ENCODE measurements around the gene GPR34.
"Not testable (repeated sequence)": the region's sequence is repeated elsewhere in the genome, so short reads cannot be mapped to it uniquely, and the experiment has no call there.

GPR34 gene

DNA sequence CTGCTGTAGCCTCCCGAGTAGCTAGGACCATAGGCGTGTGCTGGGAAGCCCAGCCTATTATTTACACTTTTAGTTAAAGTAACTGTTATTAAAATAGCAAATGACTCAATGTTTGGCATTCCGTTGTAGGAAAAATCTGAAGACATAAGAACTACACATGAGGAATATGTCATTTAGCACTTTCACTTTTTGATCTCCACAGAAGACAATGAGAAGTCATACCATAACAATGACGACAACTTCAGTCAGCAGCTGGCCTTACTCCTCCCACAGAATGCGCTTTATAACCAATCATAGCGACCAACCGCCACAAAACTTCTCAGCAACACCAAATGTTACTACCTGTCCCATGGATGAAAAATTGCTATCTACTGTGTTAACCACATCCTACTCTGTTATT lies 6.7 kb downstream of the GPR34 start:
- no peak for DNase-seq

DNA sequence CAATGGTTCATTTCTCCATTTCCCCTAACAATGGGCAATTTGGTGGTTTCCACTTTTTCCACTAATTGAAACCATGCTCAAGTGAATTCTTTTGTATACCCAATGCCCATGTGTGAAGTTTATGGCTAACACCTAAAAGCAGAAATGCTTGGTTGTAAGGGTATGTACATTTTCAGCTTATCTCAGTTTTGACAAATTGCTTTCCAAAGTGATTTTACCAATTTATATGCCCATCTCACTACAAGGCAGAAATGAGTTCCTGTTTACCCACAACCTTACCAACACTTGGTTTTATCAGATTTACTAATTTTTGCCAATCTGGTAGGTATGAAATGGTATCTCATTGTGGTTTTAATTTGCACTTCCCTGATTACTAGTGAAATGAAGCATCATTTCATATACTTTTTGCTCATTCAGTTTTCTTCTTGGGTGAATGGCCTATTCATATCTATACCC lies 14.8 kb downstream of the GPR34 start:
- no peak for DNase-seq

DNA sequence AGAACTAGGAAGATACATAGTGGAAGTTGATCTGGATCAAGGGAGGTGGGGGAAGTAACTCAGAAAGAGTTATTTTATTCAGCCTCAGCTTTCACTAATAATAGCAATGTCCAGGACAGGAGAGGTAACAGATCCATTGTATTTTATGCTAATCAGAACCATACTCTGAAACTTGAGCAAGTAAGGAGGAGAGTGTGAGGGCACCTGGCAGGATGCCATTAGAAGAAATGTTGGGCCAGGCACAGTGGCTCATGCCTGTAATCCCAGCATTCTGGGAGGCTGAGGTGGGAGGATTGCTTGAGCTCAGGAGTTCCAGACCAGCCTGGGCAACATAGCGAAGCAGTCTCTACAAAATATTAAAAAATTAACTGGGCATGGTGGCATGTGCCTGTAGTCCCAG lies 16.3 kb downstream of the GPR34 start:
- no peak for DNase-seq

DNA sequence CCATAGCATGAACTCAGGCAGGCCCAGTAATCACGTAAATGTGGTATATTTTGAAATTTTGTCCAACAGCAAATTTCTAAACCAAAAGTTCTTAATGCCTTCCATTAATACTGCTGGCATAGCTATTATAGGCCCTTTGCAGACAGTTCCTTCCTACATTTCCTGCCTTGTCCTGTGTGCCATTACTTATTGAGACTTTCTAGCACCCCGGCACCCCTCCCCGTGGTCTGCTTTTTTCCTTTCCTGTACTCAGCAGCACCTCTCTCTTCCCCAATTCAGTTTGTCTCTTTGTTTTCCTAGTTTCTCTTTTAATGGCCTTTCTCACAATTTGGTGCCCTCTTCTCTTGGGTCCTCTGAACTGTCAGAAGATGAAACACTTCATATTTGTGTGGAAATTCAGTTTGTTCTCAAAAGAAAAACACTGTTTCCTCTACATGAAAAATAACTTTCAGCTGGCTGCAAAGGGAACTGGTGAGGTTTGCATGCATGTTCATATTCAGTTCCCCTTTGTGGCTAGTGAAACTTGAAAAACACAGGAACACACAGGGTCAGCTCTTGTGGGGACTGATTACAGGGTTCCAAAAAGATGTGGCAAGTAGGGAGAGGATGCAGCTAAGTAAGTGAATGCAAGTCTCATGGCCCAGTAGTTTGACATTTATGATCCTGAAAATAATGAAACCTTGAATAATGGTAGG lies 17.1 kb downstream of the GPR34 start:
- DNase-seq = no peak

DNA sequence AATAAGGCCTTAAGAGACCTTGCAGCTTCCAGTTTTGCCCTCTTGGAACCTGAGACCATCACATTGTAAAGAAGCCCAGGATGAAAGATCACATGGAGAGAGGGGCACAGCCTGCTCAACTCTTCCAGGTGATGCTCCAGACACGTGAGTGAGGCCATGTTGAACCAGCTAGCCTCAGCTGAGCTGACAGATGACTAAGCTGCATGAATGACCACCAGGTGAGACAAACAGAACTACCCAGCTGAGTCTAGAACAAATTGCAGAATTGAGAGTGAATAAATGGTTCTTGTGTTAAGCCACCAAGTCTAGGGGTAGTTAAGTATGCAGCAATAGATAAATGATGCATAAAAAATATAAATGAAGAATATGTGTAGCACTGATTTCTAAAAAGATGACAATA lies 18.4 kb downstream of the GPR34 start:
- no peak for DNase-seq

DNA sequence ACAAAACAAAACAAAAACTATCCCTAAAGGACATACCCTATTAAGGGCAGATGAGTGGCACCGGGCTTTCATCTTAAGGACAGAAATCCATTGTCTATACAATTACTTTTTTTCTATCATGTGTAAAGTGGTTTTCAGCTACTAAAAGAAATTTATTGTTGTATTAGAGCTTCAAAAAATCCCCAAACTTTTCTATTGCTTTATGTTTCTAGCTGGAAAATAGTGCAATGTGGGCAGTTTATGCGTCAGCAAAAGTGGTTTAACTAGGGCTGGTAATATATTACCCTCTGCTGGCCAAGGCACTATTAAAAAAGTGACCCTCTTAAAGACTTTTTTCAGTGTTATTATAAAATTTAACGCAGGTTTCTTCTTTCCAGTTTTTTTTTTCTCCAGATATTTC lies 19.7 kb downstream of the GPR34 start:
- DNase-seq = no peak

DNA sequence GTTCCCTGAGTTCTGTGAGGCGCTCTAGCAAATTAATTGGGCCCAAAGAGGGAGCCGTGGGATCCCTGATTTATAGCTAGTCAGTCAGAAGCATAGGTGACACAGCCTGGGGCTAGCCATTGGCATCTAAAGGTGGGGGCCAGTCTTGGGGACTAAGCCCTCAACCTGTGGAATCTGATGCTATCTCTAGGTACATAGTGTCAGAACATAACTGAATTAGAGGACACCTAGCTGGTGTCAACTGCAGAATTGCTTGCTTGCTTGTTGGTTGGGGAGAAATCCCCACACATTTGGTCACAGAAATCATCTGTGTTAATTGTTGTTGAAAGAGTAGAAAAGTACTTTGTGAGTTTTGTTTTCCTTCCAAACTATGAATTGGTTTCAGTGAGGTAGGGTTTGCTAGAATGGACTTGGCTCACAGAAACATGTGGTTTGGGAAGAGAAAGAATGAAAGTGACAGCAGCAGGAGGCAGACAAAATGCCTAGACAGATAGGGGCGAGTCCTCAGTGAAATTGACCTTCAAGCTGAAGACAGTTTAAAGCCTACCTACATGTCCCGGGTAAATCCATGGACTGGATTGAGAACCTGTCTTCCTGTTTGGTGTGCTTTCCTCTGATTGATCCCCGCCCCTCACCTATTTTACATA lies 22.4 kb downstream of the GPR34 start:
- DNase-seq = no peak

DNA sequence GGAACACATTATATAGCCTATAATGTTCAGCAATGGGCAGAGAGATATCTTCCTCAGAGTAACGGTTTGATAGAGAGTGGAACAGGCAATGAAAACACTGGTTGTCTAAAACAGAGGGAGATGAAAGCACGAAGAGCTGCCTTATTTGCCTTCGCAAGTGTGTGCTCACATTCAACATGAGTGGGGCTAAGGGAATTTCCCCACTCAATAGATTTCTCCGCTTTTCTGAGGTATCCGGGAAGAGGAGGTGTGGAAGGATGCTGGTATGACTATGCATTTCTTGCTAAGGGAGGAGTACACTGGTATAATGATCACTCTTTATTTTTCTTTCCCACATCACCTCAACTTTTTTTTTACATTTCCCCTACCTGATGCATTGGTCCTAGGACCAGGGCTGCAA lies 27.4 kb downstream of the GPR34 start:
- DNase-seq = no peak

DNA sequence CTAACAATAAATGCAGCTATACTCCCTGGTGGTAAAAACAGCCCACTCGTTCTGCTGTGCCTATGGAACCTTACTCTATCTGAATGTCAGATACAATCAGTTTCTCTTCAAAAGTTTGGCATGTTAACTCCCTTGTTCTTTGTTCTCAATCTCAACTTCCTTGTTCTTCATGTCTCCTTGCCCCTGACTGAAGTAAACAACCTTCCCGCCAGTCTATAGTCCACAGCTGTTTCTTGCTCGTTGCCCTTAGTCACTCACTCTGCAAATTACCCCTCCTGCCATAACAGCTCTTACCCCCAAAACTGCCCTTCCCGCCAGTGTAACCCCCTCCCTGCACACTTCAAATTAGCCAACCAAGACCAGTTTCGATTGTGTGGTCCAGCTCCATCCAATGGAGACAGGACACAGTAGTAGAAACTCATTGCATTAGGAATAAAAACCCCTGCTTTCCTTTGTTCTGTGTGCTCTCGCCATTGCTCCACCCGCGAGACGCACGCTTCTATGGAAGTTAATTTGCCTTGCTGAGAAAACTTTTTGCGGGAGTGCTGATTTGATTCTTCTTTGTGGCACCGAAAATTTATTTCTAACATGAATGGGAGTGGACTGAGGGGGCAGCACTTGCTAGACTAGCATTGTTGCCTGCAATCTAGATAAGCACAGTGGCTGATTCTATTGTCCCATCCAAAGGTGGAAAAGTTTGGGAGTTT lies 28.1 kb downstream of the GPR34 start:
- no peak for DNase-seq

DNA sequence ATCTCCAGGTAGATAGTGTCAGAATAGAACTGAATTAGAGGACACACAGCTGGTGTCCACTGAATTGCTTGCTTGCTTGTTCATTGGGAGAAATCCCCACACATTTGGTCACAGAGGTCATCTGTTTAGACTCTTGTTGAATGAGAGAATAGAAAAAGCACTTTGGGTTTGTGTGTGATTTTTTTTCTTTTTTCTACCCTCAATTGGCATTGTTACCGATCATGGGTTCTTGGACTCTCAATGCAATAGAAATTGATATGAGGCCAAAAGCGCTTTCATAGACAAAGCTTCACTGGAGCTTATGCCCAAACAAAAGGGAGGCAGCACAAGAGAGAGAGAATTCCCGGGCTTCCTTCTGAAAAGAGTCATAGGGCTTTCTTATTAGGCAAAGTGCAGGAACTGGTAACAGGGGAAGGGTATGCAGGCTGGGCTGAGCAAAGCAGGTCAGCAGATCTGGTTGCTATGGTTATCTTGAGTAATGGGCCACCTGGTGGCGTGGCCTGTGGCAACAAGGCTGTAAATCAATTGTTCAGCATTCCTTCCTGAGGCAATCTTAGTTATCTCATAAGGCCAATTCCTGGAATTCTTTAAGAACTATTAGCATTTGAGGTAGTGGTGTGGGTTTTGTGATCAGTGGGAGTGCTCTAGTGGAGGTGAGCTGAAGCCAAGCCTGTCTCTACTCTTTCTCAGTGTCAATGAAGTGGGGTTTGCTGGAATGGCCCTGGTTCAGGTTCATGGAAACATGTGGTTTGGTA lies 29.9 kb downstream of the GPR34 start:
- no peak for DNase-seq

DNA sequence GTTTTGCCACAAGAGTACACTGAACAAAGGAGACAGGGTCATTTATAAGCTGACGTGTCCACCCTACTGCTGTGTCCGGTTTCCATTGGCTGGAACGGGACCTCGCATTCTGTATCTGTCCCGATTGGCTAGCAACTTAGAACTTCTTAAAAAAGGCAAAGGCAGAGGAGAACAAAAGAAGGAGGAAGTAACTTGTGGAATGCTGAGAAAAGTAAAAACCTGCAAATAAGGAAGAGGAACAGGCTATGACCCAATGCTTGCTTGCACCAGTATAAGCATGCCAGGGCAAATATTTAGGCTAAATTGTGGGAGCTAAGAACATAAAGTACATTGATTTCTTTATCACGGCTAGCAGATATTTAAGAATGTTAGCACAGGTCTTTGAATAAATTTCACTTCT lies 30.8 kb downstream of the GPR34 start:
- DNase-seq = not testable (repeated sequence)

DNA sequence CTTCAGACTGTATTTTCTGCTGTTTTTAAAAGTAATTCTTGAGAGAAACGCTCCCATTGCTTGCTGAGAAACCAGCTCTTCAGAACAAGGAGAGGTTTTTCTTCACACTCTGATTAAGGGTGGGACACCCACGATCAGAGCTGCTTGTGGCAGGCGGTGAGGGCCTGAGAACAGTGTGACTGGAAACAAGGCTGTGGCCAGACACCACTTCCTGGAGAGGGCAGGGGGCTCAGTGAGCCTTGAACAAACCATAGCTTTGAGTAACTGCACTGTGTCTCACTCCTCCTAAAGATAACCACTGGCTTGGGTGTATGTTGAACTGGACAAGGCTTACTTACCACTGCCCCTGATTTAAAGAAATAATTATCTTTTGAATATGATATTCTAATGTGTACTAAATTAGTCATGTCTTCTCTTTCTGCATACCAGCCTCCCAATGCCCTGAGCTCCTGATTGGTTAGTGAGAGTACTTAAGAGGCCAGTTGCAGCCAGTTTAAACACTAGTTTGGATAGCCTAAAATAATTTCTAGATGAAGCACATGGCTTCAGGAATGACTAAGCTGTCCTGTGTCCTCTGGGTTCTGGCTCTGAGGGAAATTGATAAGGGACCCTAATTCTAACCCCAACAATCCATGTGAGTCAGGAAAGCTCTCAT lies 31.5 kb downstream of the GPR34 start:
- no peak for DNase-seq

DNA sequence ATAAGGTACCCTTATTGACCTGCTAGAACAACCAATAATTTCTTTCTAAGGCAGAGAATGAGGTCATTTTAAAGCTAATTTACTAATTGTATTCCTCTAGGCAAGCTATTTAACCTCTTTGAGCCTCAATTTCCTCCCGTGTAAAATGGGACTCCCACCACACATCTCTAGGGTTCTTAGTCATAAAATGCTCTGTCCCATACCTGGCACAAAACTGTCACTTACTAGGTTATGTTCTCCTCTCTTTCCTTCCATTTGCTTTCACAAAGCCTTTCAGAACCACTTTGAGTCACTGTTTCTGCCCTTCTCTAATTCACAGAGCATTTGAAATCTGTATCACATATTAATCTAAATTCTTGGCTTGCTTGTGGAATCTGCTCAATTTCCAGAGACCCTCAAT lies 32.8 kb downstream of the GPR34 start:
- no peak for DNase-seq

DNA sequence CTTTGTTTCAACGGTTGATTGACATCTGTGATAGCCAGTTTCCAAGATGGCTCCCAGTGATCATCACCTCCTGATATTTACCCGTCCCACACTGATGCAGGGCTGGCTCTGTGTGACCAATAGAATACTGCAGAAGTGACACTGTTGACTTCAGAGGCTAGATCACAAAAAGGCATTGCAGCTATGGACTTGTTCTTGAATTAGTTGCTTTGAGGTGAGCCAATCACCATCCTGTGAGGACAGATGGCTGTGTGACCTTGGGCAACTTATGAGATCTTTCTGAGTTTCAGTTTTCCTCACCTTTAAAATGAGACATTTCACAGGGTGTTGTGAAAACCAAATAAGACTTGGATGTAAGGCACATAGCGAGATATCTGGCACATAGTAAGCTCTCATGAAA lies 33.4 kb downstream of the GPR34 start:
- DNase-seq = no peak

DNA sequence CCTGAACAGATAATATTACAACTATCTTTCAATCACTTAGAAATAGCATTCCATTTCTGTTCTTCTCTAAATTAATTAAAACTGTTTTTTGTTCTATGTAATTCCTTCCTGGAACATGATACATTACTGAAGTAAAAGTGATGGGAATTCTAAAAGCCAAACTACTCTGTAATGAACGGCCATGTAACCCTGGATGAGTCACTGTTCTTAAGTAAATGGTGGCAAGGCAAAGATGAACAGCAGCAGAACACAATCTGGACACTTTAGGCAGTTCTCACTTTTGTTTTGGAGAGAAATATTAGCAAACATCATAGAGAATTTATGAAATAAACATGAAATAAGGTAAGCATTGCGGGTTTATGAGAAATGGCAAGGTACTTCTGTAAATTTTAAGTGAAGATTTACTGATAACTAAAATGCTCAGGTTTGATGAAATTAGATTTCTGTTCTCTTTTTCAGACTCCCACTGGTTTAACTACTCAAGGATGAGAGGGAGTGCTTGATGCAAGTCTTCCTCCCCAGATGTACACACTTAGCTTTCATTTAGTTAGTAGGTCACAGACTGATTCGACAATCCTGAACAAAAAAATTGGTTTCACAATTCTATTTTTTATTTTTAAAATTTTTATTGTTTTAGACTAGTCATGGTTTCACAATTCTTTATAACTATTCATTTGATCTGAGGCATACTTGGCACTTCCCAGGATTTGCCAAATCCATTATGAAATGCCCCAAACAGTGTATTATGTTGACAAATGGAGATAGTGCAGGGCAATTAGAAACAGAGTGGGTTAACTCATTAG lies 34.2 kb downstream of the GPR34 start:
- DNase-seq = no peak

DNA sequence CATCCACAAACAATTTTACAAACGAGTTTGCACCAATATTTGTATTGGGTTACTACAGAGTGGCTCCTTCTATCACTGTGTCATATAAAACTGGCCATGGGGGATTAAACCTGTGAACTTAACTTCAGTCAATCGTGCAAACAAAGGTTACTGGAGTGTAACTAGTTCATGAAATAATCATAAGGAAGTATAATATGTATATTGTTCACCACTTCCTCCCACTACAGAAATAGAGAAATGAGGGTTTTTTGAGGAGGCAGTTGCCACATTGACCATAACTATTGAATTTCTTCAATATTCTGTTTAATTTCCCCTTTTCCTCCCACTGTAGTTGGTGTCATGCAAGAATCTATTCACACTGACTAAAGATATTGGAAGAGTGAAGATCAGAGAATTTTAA lies 35.1 kb downstream of the GPR34 start, which contains the start of gene GPR82:
TSS of gene GPR82 (plus strand) at position 356 of the 400 bp plus-strand sequence. CDS start 2,846 bp downstream, outside the sequence.
- DNase-seq = no peak

DNA sequence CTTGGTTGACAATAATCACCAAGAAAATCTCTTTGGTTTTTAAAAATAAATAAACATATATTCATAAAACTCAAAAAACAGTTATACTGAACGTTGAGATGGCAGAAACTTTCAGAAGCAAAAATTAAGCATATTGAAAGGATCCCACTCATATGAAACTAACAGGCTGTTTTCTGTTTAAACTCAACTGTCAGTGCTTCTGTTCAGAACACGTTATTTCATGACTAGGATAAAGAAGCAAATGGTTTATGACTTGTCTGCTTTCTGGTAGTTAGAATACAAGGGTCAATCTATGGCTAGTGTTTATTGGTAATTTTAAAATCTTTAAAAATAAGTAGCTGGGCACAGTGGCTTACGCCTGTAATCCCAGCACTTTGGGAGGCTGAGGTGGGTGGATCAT lies 39.4 kb downstream of the GPR34 start:
- no peak for DNase-seq

DNA sequence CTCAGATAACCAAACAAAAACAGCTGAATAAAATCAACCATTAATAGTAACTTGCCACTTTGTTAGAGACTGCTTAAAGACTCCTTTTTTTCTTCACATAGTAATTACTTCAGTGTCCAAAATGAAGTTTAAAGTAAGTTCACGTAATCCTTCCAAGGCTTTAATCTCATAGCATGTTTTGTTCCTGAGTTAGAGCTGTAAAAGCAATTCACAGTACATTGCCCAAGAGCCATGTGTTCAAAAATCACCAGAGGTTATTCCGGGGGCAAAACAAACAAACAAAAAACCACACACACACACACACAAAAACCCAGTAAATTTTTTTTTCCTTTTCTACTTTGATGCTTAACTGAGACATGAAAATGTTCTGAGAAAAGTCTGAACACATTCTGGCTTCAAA lies 41.3 kb downstream of the GPR34 start:
- DNase-seq = no peak

DNA sequence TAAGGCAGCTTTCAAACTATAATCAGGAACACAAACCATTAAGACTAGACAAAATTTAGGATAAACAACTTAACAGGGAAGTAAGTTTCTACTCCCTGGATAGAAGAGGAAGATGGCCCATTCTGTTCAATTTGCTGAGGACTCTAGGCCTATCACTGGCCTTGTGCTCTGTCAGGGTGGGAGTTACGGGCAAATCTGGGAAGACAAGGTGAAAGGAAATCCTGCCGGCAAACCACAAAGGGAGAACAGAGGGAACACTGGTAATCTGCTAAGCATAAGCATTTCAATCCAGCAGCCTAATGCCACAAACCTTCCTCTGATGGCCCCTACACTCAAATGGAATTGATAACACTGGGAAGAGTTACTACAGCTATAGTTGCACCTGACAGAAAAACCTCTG lies 43.5 kb downstream of the GPR34 start:
- DNase-seq = no peak

DNA sequence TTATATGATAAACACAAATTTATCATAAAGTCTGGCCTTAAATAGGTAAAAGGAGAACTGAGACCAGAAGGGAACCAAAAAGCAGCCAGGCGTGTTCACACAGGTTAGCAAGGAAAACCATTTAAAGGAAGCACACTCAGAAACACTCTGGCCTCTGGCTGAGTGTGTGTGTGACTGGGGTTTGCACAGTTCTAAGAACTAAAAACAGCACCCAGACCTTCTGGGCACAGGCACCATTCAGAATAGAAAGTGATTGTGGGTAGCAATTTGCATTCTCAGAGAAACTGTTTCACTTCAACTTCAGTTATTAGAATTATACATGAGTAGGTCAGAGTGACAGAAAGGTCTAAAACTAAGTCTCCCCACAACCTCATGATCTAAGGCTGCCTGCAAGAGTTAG lies 45.2 kb downstream of the GPR34 start:
- no peak for DNase-seq

DNA sequence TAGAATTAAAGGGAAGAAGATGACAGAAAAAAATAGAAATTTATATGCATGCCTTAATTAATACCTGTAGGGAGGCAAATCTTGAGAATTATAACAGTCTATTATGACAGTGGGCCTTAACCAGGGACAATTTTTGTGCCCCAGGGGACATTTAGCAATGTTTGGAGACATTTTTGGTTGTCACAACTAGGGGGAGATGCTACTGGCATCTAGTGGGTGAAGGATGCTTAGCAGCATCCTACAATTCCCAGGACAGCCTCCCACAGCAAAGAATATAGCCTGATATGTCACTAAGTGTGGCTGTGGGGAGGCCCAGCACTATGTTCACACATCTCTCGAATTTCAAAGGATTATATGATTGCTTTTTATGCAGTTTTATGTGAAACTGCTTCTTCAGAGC lies 45.8 kb downstream of the GPR34 start:
- DNase-seq = no peak

DNA sequence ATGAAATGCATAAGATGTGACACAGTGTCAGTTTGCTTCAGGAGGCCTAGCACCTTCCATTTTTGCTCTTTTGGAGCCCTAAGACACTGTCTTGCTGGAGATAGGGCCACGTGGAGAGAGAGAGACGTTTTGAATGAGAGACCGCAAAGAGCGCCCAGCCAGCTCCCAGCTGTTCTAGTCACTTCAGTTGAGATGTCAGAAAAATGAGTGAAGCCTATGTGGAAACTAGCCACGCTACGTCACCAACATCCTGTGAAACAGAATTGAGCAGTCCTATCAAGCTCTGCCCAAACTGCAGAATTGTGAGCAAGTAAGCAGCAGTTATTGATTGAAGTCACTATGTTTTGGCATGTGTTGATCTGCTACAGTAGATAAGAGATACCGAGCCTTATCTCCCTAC lies 48.3 kb downstream of the GPR34 start:
- DNase-seq = no peak
